LNCAP (cell line): Measurements from ENCODE around the gene SLX4IP.

Experiments
- TF ChIP-seq, protein P1 (sequence below): fragments of 450-650 bp; IDR thresholded peaks from 2 replicates; pipeline ENCODE4 v1.5.1; 2017; ENCODE audit warnings: mild to moderate bottlenecking

The SLX4IP gene

DNA sequence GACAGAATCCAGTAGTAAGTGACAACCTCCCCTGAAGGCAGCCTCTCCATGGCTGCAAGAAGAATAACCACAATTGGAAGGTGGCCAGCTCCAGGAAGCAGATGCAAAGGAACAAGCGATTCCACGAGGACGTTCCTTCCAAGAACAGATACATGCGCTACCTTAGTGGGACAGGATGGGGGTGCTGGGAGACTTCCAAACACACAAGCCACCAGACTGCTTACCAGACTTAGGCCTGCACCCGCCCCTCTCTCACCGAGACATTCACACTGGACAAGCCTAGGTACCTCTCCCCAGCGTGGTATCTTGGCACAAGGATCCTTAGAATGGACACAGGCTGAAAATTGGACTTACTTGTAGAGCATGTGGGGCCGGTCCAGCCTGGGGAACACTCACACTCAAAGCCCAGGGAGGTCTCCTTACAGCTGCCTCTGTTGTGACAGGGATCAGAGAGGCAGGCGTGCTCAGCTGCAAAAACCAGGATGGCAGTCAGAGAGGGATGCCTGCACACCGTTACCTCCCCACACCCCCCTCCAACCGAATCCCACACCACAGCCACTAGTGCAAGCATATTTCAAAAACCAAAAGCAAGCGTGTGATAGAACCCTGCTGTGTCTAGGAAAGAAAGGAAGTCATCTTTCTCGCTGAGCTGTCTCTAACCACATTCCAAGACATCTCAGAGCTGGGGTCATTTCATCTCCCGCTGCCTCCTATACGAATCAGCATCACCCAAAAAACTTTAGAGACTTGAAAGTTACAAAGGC, 216.3 kb downstream of the SLX4IP start:
- TF ChIP-seq, protein P1, sequence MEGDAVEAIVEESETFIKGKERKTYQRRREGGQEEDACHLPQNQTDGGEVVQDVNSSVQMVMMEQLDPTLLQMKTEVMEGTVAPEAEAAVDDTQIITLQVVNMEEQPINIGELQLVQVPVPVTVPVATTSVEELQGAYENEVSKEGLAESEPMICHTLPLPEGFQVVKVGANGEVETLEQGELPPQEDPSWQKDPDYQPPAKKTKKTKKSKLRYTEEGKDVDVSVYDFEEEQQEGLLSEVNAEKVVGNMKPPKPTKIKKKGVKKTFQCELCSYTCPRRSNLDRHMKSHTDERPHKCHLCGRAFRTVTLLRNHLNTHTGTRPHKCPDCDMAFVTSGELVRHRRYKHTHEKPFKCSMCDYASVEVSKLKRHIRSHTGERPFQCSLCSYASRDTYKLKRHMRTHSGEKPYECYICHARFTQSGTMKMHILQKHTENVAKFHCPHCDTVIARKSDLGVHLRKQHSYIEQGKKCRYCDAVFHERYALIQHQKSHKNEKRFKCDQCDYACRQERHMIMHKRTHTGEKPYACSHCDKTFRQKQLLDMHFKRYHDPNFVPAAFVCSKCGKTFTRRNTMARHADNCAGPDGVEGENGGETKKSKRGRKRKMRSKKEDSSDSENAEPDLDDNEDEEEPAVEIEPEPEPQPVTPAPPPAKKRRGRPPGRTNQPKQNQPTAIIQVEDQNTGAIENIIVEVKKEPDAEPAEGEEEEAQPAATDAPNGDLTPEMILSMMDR: no peak

DNA sequence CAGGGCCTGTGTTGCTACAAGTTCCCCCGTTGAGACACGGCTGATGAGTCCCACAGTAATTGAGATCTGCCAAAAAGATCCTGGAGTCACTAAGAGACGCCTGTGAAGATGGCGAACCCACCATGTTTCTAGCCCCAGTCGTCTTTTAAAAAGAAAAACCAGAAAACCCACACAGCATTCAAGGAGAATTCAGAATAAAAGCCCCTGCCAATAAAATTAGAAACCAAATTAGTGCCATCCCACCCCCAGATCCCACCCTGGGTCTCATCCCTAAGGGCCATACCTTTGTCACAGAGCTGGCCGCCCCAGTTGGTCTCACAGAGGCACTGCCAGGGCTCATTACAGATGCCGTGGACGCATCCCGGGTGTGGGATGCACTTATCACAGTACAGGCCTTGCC, 217.1 kb downstream of the SLX4IP start:
- TF ChIP-seq, protein P1: no peak

DNA sequence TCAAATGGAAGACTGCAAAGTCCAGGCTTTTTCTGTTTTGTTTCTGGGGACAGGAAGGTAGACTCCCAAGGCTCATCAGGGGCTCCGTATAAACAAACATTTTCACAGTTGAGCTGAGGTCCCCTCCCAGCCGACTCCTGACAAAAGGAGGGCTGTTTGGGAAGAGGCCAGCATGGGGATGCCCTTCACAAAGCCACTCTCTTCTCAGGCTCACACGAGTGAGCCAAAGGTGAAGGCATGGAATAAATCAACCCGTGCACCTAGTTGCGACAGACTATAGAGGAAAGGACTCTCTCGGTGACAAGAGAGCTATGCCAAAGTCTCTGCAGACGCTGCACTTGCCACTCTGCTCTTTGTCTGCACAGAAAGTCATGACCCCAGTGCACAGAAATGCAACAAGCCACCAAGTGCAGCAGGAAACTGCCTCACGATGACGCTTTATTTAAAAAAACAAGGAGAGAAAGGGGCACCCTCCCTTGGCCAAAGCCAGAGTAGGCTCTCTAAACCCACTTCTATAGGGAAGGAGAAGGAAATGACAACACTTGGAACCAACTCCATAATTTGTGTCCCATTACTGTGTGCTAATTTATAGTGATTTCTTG, 217.7 kb downstream of the SLX4IP start:
- TF ChIP-seq, protein P1: no peak

DNA sequence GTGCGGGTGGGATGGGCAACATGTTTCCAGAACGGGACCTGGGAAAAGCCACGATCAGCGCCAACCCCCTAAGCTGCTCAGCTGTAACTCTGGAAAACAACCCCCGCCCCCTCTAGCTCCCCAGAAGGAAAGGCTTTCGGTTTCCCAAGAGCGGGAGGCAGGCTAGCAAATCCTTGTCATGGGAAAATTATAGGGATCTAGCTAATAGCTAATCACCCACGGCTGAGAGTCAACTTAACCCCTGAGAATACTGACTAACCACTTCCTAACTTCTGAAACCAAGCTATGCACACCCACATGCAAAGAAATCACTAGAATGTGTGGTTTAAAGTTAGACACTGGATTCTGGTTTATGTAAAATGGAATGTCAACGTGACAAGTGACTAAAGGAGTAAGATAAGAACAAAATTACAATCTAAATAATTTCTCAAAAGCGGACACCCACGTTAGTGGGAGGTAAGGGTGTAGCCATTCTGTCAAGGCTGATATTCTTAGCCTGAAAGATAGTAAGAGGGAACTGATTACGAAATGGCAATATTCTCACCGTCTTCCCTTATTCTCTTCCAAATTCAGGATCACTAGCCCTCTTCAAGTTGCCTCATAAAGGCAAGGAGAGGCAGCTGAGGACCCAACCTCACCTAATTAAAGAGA, 218.6 kb downstream of the SLX4IP start:
- TF ChIP-seq, protein P1: no peak

DNA sequence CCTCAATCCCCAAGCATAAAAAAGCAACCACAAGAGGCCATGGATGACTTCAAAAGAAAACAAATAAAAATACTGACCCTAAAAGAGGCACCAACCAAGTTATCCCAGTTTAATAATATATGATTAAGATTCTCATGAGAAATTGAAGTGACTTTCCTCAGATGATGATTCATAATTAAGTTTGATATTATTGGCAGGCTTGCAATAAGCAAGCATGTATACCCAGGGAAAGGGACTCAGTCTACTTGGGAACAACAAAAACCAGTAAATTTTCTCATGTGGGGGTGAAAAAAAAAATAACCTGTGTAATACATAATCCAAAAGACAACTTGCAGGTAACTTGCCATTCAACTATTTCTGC, 219.1 kb downstream of the SLX4IP start:
- TF ChIP-seq, protein P1: no peak

DNA sequence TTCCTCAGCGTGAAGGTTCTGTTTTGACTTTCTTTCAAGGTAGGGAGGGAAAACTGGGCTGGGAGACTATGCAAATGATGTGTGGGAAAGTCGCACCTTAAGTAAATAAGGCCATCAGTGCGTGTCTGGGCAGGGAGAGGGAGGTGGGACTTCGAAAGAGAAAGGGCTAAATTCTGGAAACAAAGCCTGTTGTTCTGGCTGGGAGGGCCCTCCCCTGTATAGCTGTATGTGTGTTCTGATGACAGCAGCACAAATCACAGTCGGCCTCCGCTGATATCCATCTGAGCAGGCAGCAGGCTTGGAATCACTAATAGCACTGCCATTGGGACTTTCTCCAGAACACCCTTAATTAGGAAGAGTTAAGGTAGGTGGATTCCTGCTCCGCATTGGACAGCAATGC, 219.5 kb downstream of the SLX4IP start:
- TF ChIP-seq, protein P1: no peak

DNA sequence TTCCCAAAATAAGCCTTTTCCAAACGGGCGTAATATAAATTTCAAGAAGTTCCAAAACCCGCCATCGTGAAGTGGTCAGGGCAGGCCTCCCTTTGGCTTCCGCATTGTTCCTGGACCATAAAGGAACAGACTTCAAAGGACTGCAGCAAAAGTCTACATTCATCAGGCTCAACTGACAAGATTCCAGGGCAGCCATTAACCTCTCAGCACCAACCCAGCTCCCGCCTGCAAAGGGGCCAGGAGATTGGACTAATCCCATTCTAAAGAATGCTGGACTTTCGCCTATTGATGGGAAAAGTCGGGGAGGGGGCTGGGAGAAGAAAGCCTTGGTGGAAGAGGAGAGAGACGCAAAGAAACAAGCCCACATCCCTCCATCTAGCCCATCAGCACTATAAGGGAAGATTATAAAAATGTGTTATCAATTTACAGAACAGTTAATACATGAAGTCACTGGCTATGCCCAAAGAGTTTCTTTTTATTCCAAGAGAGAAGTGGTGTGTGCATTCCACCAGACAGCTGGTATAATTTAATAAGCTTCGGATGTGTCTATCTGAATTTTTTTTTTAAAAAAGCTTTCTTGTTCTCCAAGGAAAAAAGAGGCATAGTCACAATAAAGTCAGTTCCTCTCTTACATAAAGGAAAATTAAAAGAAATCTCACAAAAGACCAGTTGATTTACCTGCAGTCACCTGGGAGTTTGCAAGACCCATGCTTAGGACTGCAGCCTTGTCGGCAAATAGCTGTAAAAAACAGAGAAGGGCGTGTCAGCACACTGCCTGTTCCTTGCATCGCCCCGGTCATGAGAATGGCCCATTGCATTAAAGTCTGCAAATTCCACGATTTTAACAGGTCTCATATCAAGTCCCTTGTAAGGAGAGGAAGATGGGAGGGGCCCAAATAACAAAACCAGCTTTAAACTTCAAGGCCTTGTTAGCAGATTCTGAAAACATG, 220.9 kb downstream of the SLX4IP start:
- TF ChIP-seq, protein P1: no peak
